IMR-90 (cell line): Measurements from ENCODE around the gene HDDC2. TPM values are rescaled to one million over a fixed set of nuclear protein-coding genes. Genes with fewer than 3 reads are reported as not detected.

Source experiments
- ATAC-seq: fragments of 200-7000 bp; cut with Tn5 transposase; 2 replicates; pipeline ENCODE4 v1.9.1; 2020; ENCODE audit warnings: low read depth, mild to moderate bottlenecking, moderate library complexity
- BruUV-seq: library from RNA; stranded (reverse); fragments of 400-500 nt; replicated peaks from 2 replicates; lab custom pipeline; 2021; lab: Mats Ljungman, UMichigan
- CTCF ChIA-PET: fragments of 300-600 bp; formaldehyde crosslinking; extraction: SDS; loops from one replicate; lab custom pipeline; 2021; ENCODE audit warnings: antibody characterized with exemption; lab: Yijun Ruan, JAX
- POLR2A ChIA-PET: fragments of 300-600 bp; sonication (Branson Sonifier 250); formaldehyde crosslinking; loops from one replicate; lab custom pipeline; 2022; ENCODE audit warnings: antibody characterized with exemption; ENCODE audit not compliant: unreplicated experiment; lab: Charles Lee
- DNase-seq: peaks from one replicate; pipeline ENCODE4 v3.0.0; 2013
- H2AFZ ChIP-seq: replicated peaks from 2 replicates; pipeline ENCODE3; 2013; ENCODE audit warnings: low read length, mild to moderate bottlenecking; ENCODE audit not compliant: poor library complexity
- H2AK5ac ChIP-seq: 2 replicates; pipeline ENCODE4 v1.6.1; 2013; ENCODE audit warnings: low read depth, low read length, inconsistent platforms
- H2AK9ac ChIP-seq: replicated peaks from 2 replicates; pipeline ENCODE3; 2013; ENCODE audit warnings: mild to moderate bottlenecking, low read depth, low read length, moderate library complexity; ENCODE audit not compliant: poor library complexity
- H2BK120ac ChIP-seq: 2 replicates; pipeline ENCODE4 v1.6.1; 2013; ENCODE audit warnings: low read depth, low read length, inconsistent platforms
- H2BK15ac ChIP-seq: 3 replicates; pipeline ENCODE4 v1.6.1; 2013; ENCODE audit warnings: low read depth, low read length, inconsistent platforms
- H2BK20ac ChIP-seq: 2 replicates; pipeline ENCODE4 v1.6.1; 2013; ENCODE audit warnings: low read depth, mild to moderate bottlenecking, inconsistent platforms, low read length, moderate library complexity
- H2BK5ac ChIP-seq: 2 replicates; pipeline ENCODE4 v1.6.1; 2013; ENCODE audit warnings: mild to moderate bottlenecking, low read depth, low read length, inconsistent platforms; ENCODE audit not compliant: poor library complexity, severe bottlenecking
- H3K14ac ChIP-seq: replicated peaks from 2 replicates; pipeline ENCODE4 v1.6.1; 2013; ENCODE audit warnings: low read depth, low read length, inconsistent platforms
- H3K18ac ChIP-seq: 2 replicates; pipeline ENCODE4 v1.6.1; 2013; ENCODE audit warnings: low read depth, low read length, control low read depth
- H3K23ac ChIP-seq: 2 replicates; pipeline ENCODE4 v1.6.1; 2013; ENCODE audit warnings: low read depth, low read length, inconsistent platforms
- H3K27ac ChIP-seq: 2 replicates; pipeline ENCODE4 v1.5.1; 2013; ENCODE audit warnings: mild to moderate bottlenecking, control low read depth, low read length; ENCODE audit not compliant: insufficient read depth
- H3K27me3 ChIP-seq: 2 replicates; pipeline ENCODE4 v1.6.1; 2013; ENCODE audit warnings: low read length; ENCODE audit not compliant: control insufficient read depth, insufficient read depth
- H3K36me3 ChIP-seq: 2 replicates; pipeline ENCODE4 v1.6.1; 2013; ENCODE audit warnings: low read length, mixed read lengths; ENCODE audit not compliant: control insufficient read depth, insufficient read depth
- H3K4ac ChIP-seq: 2 replicates; pipeline ENCODE4 v1.6.1; 2013; ENCODE audit warnings: low read depth, low read length, inconsistent platforms
- H3K4me1 ChIP-seq: 2 replicates; pipeline ENCODE4 v1.6.1; 2013; ENCODE audit warnings: low read length, mixed read lengths; ENCODE audit not compliant: control insufficient read depth, insufficient read depth
- H3K4me2 ChIP-seq: 2 replicates; pipeline ENCODE4 v1.6.1; 2013; ENCODE audit warnings: low read depth, mild to moderate bottlenecking, control low read depth, low read length, moderate library complexity
- H3K4me3 ChIP-seq: 2 replicates; pipeline ENCODE4 v1.5.1; 2013; ENCODE audit warnings: low read depth, mild to moderate bottlenecking, control low read depth, low read length, moderate library complexity; ENCODE audit not compliant: insufficient read depth
- H3K56ac ChIP-seq: 2 replicates; pipeline ENCODE4 v1.6.1; 2013; ENCODE audit warnings: low read length, inconsistent platforms; ENCODE audit not compliant: insufficient read depth; ENCODE audit errors: extremely low read depth
- H3K79me1 ChIP-seq, 2 experiments: 2 replicates each; pipeline ENCODE4 v1.6.1; 2013; ENCODE audit warnings: low read length in 2 of 2, inconsistent platforms in 1 of 2, low read depth in 1 of 2
- H3K9ac ChIP-seq: 2 replicates; pipeline ENCODE4 v1.6.1; 2013; ENCODE audit warnings: low read depth, low read length, control low read depth
- H3K9me1 ChIP-seq: 2 replicates; pipeline ENCODE4 v1.6.1; 2013; ENCODE audit warnings: low read length, inconsistent platforms; ENCODE audit not compliant: insufficient read depth
- H3K9me3 ChIP-seq: 2 replicates; pipeline ENCODE4 v1.6.1; 2013; ENCODE audit warnings: low read length; ENCODE audit not compliant: control insufficient read depth, insufficient read depth
- H4K20me1 ChIP-seq: 2 replicates; pipeline ENCODE4 v1.6.1; 2013; ENCODE audit warnings: low read length, inconsistent platforms; ENCODE audit not compliant: insufficient read depth
- H4K5ac ChIP-seq: 2 replicates; pipeline ENCODE4 v1.6.1; 2013; ENCODE audit warnings: mild to moderate bottlenecking, low read depth, low read length, control low read depth
- H4K8ac ChIP-seq, 2 experiments: 2 replicates each; pipeline ENCODE4 v1.6.1; 2013; ENCODE audit warnings: low read depth in 2 of 2, low read length in 2 of 2, control low read depth in 1 of 2, inconsistent platforms in 1 of 2
- H4K91ac ChIP-seq: 2 replicates; pipeline ENCODE4 v1.6.1; 2013; ENCODE audit warnings: low read depth, low read length, inconsistent platforms; ENCODE audit not compliant: insufficient read depth
- CEBPB ChIP-seq: IDR thresholded peaks from 2 replicates; pipeline ENCODE4 v1.6.1; 2012; ENCODE audit warnings: low read depth, low read length, improper control_type of control experiment
- ELK1 ChIP-seq: fragments of 150-350 bp; IDR thresholded peaks from 2 replicates; pipeline ENCODE4 v1.6.1; 2016; ENCODE audit warnings: low read depth, mild to moderate bottlenecking, low read length, moderate library complexity, borderline replicate concordance
- FOS ChIP-seq: fragments of 150-350 bp; IDR thresholded peaks from 2 replicates; pipeline ENCODE4 v1.6.1; 2016; ENCODE audit warnings: low read depth, low read length
- USF2 ChIP-seq: fragments of 150-350 bp; IDR thresholded peaks from 2 replicates; pipeline ENCODE4 v1.6.1; 2017; ENCODE audit warnings: mild to moderate bottlenecking, antibody characterized with exemption, low read length, low read depth
- WGBS, 2 experiments: methylation state at CpG; one replicate each; pipeline versions ENCODE4 v1.1.5 to v1.1.7; 2013; ENCODE audit warnings: missing lambda C conversion rate in 2 of 2; ENCODE audit not compliant: insufficient read length in 1 of 2; ENCODE audit errors: extremely low coverage in 2 of 2; 5-methylcytosine and 5-hydroxymethylcytosine counted together
- dilution Hi-C: fragments of 300-500 bp; cut with HindIII; formaldehyde crosslinking; loops from one replicate; pipeline ENCODE4 v1.14.3; 2018; ENCODE audit warnings: low sequenced_read_pairs; ENCODE audit not compliant: unreplicated experiment
- in situ Hi-C: fragments of 300-500 bp; cut with MboI; formaldehyde crosslinking; loops from 3 replicates; pipeline ENCODE4 v1.14.3; 2019; ENCODE audit warnings: low sequenced_read_pairs, inconsistent platforms, mixed read lengths
- intact Hi-C: fragments of 100-400 bp; cut with micrococcal nuclease; formaldehyde crosslinking; loops from 2 replicates; pipeline ENCODE4 v1.10.0; 2022
- polyA plus RNA-seq, 3 experiments: library from polyadenylated mRNA; depleted of rRNA; stranded (reverse); fragments of >200 nt; gene quantifications; 2 replicates each; pipeline ENCODE4 v1.2.3, GENCODE V29; 2012; ENCODE audit warnings: low replicate concordance in 1 of 3
- total RNA-seq: library from RNA; depleted of rRNA; stranded (reverse); fragments of >200 nt; gene quantifications from 2 replicates; pipeline ENCODE4 v1.2.3, GENCODE V29; 2012

HDDC2 gene
- total and polyA plus RNA-seq, 2 of the 4 experiments (the other 2 are of a cell fraction) = 40.9 to 68.6 TPM

- Histone ChIP-seq H2BK20ac (no peak overlapping the region), H2BK5ac (no peak overlapping the region), H4K91ac (no peak overlapping the region), H3K4me1 (peaks cover 13% of the 10 kb centered on the region), H3K14ac (no peak overlapping the region), H3K9me3 (no peaks in the 10 kb centered on the region), H3K79me1 (no peaks in the 10 kb centered on the region), H2BK120ac (no peak overlapping the region), H3K23ac (no peak overlapping the region), H3K4me2 (no peak overlapping the region), H4K20me1 (no peaks in the 10 kb centered on the region), H3K27ac (no peak overlapping the region), H3K36me3 (no peaks in the 10 kb centered on the region), H3K4ac (no peak overlapping the region), H3K9ac (no peak overlapping the region), H4K5ac (no peak overlapping the region), H3K18ac (no peak overlapping the region), H3K4me3 (no peak overlapping the region), H2BK15ac (no peak overlapping the region), H3K27me3 (no peaks in the 10 kb centered on the region), H3K56ac (no peak overlapping the region), H3K9me1 (peaks cover 3% of the 10 kb centered on the region; the same call in 1 of the 2 replicates), H2AFZ (no peak overlapping the region), H2AK9ac (no peak overlapping the region), H4K8ac (no peak overlapping the region), H2AK5ac (no peak overlapping the region)
- in situ Hi-C loops = no loop called here
- ATAC-seq = no peak
- no TSS peak for BruUV-seq
- CTCF ChIA-PET = no interaction called here
- TF ChIP-seq USF2 (no peak), CEBPB (peak; percentile 23; the same call in 1 of the 2 replicates), ELK1 (no peak), FOS (no peak)
- POLR2A ChIA-PET = no interaction called here
- no CpG with 5 or more reads among the region's 3 CpGs for WGBS, 2 experiments
- no peak for DNase-seq
- dilution Hi-C loops = no loop called here
- intact Hi-C loops = loop anchor here (5.0 kb wide), 1 partner anchor 52 kb away; no protein-coding TSS in a partner anchor
Measured at GRCh38 chr6:125254321-125254720, 47.4 kb downstream of the HDDC2 start.
